SK-N-SH treated with all-trans-retinoic acid at 6 μM for 48 hours (cell line): ENCODE data around the gene GDPGP1.

Experiments
- ATAC-seq: fragments of 200-7000 bp; cut with Tn5 transposase; 3 replicates; pipeline ENCODE4 v1.9.1; 2020; ENCODE audit warnings: mild to moderate bottlenecking, moderate library complexity
- BACH2 ChIP-seq: fragments of 250-450 bp; sonication (Bioruptor Pico); IDR thresholded peaks from 2 replicates; pipeline ENCODE4 v1.9.0; 2021; ENCODE audit warnings: mild to moderate bottlenecking, borderline replicate concordance
- CREB5 ChIP-seq: fragments of 250-450 bp; sonication (Bioruptor Pico); IDR thresholded peaks from 2 replicates; pipeline ENCODE4 v1.5.1; 2020; ENCODE audit warnings: low read depth, mild to moderate bottlenecking, moderate library complexity
- CSDC2 ChIP-seq: fragments of 250-450 bp; sonication (Bioruptor Pico); IDR thresholded peaks from 2 replicates; pipeline ENCODE4 v1.5.0; 2020; ENCODE audit warnings: mild to moderate bottlenecking, moderate library complexity
- CSRNP3 ChIP-seq: fragments of 250-450 bp; sonication (Bioruptor Pico); IDR thresholded peaks from 2 replicates; pipeline ENCODE4 v1.5.1; 2021; ENCODE audit warnings: mild to moderate bottlenecking, moderate library complexity
- ESRRG ChIP-seq: fragments of 250-450 bp; sonication (Bioruptor Pico); IDR thresholded peaks from 2 replicates; pipeline ENCODE4 v1.6.1; 2021; ENCODE audit warnings: mild to moderate bottlenecking
- ISL1 ChIP-seq: fragments of 250-450 bp; sonication (Bioruptor Pico); IDR thresholded peaks from 2 replicates; pipeline ENCODE4 v2.1.2; 2022; ENCODE audit warnings: mild to moderate bottlenecking, moderate library complexity
- OSR1 ChIP-seq: fragments of 250-450 bp; sonication (Bioruptor Pico); IDR thresholded peaks from 2 replicates; pipeline ENCODE4 v1.8.0; 2022; ENCODE audit warnings: moderate library complexity, mild to moderate bottlenecking, inconsistent platforms
- POU6F1 ChIP-seq: fragments of 250-450 bp; sonication (Bioruptor Pico); IDR thresholded peaks from 2 replicates; pipeline ENCODE4 v1.8.0; 2021; ENCODE audit warnings: low read depth, mild to moderate bottlenecking, moderate library complexity, borderline replicate concordance
- PPARA ChIP-seq: fragments of 250-450 bp; sonication (Bioruptor Pico); IDR thresholded peaks from 2 replicates; pipeline ENCODE4 v1.5.0; 2020; ENCODE audit warnings: mild to moderate bottlenecking, borderline replicate concordance
- RARB ChIP-seq: fragments of 250-450 bp; sonication (Bioruptor Pico); IDR thresholded peaks from 2 replicates; pipeline ENCODE4 v1.8.0; 2021; ENCODE audit warnings: mild to moderate bottlenecking, moderate library complexity
- SNAI2 ChIP-seq: fragments of 250-450 bp; sonication (Bioruptor Pico); IDR thresholded peaks from 2 replicates; pipeline ENCODE4 v1.5.0; 2020; ENCODE audit warnings: mild to moderate bottlenecking, moderate library complexity
- TOX ChIP-seq: fragments of 250-450 bp; sonication (Bioruptor Pico); IDR thresholded peaks from 2 replicates; pipeline ENCODE4 v1.8.0; 2021; ENCODE audit warnings: mild to moderate bottlenecking, moderate library complexity, borderline replicate concordance
- TSHZ2 ChIP-seq: fragments of 250-450 bp; sonication (Bioruptor Pico); IDR thresholded peaks from 2 replicates; pipeline ENCODE4 v1.5.0; 2020; ENCODE audit warnings: mild to moderate bottlenecking, moderate library complexity
- ZC3H10 ChIP-seq: fragments of 250-450 bp; sonication (Bioruptor Pico); IDR thresholded peaks from 2 replicates; pipeline ENCODE4 v1.5.1; 2021; ENCODE audit warnings: mild to moderate bottlenecking, moderate library complexity
- ZFP3 ChIP-seq: fragments of 250-450 bp; sonication (Bioruptor Pico); IDR thresholded peaks from 2 replicates; pipeline ENCODE4 v1.5.0; 2020; ENCODE audit warnings: mild to moderate bottlenecking, moderate library complexity
- ZFP30 ChIP-seq: fragments of 450-650 bp; formaldehyde crosslinking; IDR thresholded peaks from 2 replicates; pipeline ENCODE4 v1.5.0; 2022; ENCODE audit warnings: mild to moderate bottlenecking, moderate library complexity
- ZNF565 ChIP-seq: fragments of 450-650 bp; formaldehyde crosslinking; conservative IDR thresholded peaks from 2 replicates; pipeline ENCODE4 v1.5.0; 2020; ENCODE audit warnings: low read depth, mild to moderate bottlenecking, moderate library complexity
- ZNF70 ChIP-seq: fragments of 450-650 bp; formaldehyde crosslinking; IDR thresholded peaks from 2 replicates; pipeline ENCODE4 v1.5.0; 2020; ENCODE audit warnings: mild to moderate bottlenecking, moderate library complexity
- ZNF8 ChIP-seq: fragments of 450-650 bp; formaldehyde crosslinking; IDR thresholded peaks from 2 replicates; pipeline ENCODE4 v1.5.0; 2020; ENCODE audit warnings: mild to moderate bottlenecking, moderate library complexity

Gene GDPGP1

GRCh38 chr15:90212221-90213098 lies 21.5 kb upstream of the GDPGP1 start:
- TF ChIP-seq BACH2 (CRISPR knock-in tag) = no peak
- ATAC-seq = no peak

GRCh38 chr15:90213122-90213817 lies 20.7 kb upstream of the GDPGP1 start:
- ATAC-seq = no peak
- no peak for TF ChIP-seq TOX

- TF ChIP-seq ZFP30 (CRISPR knock-in tag) (no peak), ISL1 (CRISPR knock-in tag) (no peak)
- no peak for ATAC-seq
These were observed 20.2 kb upstream of the GDPGP1 start for GRCh38 chr15:90213818-90214204.

GRCh38 chr15:90214553-90215196 lies 19.3 kb upstream of the GDPGP1 start:
- TF ChIP-seq ISL1 (CRISPR knock-in tag) = no peak
- TF ChIP-seq ZNF8 (CRISPR knock-in tag) = no peak
- no peak for TF ChIP-seq ZNF565 (CRISPR knock-in tag)
- no peak for TF ChIP-seq SNAI2
- no peak for TF ChIP-seq BACH2 (CRISPR knock-in tag)
- no peak for TF ChIP-seq CSRNP3
- no peak for TF ChIP-seq ZC3H10 (CRISPR knock-in tag)
- no peak for TF ChIP-seq ESRRG (CRISPR knock-in tag)
- TF ChIP-seq CREB5 (CRISPR knock-in tag) = no peak
- no peak for TF ChIP-seq ZFP3
- TF ChIP-seq ZNF70 = no peak
- TF ChIP-seq CSDC2 (CRISPR knock-in tag) = no peak
- TF ChIP-seq POU6F1 (CRISPR knock-in tag) = no peak
- TF ChIP-seq TSHZ2 (CRISPR knock-in tag) = no peak
- ATAC-seq = peak; percentile 40; the same call in 1 of the 3 replicates

GRCh38 chr15:90217671-90218394 lies 16.2 kb upstream of the GDPGP1 start:
- ATAC-seq = no peak
- TF ChIP-seq CREB5 (CRISPR knock-in tag) = no peak
- TF ChIP-seq TOX = no peak
- TF ChIP-seq ZNF8 (CRISPR knock-in tag) = no peak
- TF ChIP-seq PPARA = no peak
- no peak for TF ChIP-seq OSR1 (CRISPR knock-in tag)
- TF ChIP-seq ESRRG (CRISPR knock-in tag) = no peak
- TF ChIP-seq ZNF565 (CRISPR knock-in tag) = no peak
- no peak for TF ChIP-seq ZC3H10 (CRISPR knock-in tag)
- no peak for TF ChIP-seq RARB (CRISPR knock-in tag)
- TF ChIP-seq TSHZ2 (CRISPR knock-in tag) = no peak
